ENCODE data around the gene FAM78B. TPM values are rescaled to one million over a fixed set of nuclear protein-coding genes. Genes with fewer than 3 reads are reported as not detected.

The FAM78B gene
- total and polyA plus RNA-seq, 2 donors (not counting 3 experiments of a cell fraction or from before 2014, with no cell fraction given) = 0.10 TPM; not detected in 1

GRCh38 chr1:166080967-166081870, 85.6 kb downstream of the FAM78B start:
- Histone ChIP-seq H3K9me3 (replicated peaks; ENCODE audit: control insufficient read depth, insufficient read depth, low read length) (no peaks in the 10 kb centered on the region), H3K27ac (ENCODE audit: insufficient read depth, low read depth, low read length) (no peak overlapping the region), H3K4me1 (ENCODE audit: control insufficient read depth, extremely low read depth, insufficient read depth, low read length) (no peaks in the 10 kb centered on the region), H3K4me3 (replicated peaks in 1 of 3; ENCODE audit: insufficient read depth in 1 of 3, low read depth in 1 of 3, low read length in 3 of 3) (no peak overlapping the region), H4K20me1 (replicated peaks; ENCODE audit: control insufficient read depth, extremely low read depth, insufficient read depth, low read length) (no peaks in the 10 kb centered on the region), H3K4me2 (ENCODE audit: insufficient read depth, low read length) (no peak overlapping the region), H3K79me2 (ENCODE audit: control insufficient read depth, insufficient read depth, low read length) (no peaks in the 10 kb centered on the region), H3K36me3 (ENCODE audit: control insufficient read depth in 2 of 2, extremely low read depth in 1 of 2, insufficient read depth in 2 of 2, low read length in 2 of 2) (no peaks in the 10 kb centered on the region), H3K27me3 (ENCODE audit: control insufficient read depth in 2 of 2, insufficient read depth in 2 of 2, low read length in 2 of 2) (no peaks in the 10 kb centered on the region), H3K9me1 (replicated peaks; ENCODE audit: control insufficient read depth, extremely low read depth, insufficient read depth, low read length) (no peaks in the 10 kb centered on the region), H3K9ac (replicated peaks; ENCODE audit: extremely low read depth, insufficient read depth, low read length) (no peak overlapping the region), H2AFZ (ENCODE audit: low read depth, low read length) (no peak overlapping the region)
- BruUV-seq (replicated peaks) = no TSS peak
- dilution Hi-C loops (cut with MboI; ENCODE audit: extremely low pct_ligation_motif_present, low sequenced_read_pairs) (no loop called here), intact Hi-C loops (cut with micrococcal nuclease) (no loop called here)
- no peak for DNase-seq (ENCODE audit: low read depth, low spot score)
- POLR2A ChIA-PET = no interaction called here
- CTCF ChIA-PET = no interaction called here
- TF ChIP-seq EZH2 (IDR thresholded peaks at IDR 0.05; ENCODE audit: borderline replicate concordance, low read depth, low read length, severe bottlenecking) (no peak), JUN (IDR thresholded peaks at IDR 0.05; ENCODE audit: borderline replicate concordance, insufficient read depth, insufficient read length, low read depth) (no peak), MYC (IDR thresholded peaks at IDR 0.05; ENCODE audit: low read depth, low read length) (no peak), POLR2AphosphoS5 (IDR thresholded peaks at IDR 0.05; ENCODE audit: insufficient read depth, low read depth, low read length) (no peak), CTCF (IDR thresholded peaks at IDR 0.05; ENCODE audit: extremely low read depth in 1 of 2, insufficient read depth in 1 of 2, low read depth in 1 of 2, low read length in 2 of 2) (no peak), POLR2A (IDR thresholded peaks at IDR 0.05; ENCODE audit: low read depth, low read length) (no peak), FOS (IDR thresholded peaks at IDR 0.05; ENCODE audit: borderline replicate concordance, insufficient read depth, low read length) (no peak)
- FAIRE-seq = no peak
